GM18867 (cell line): ENCODE data around the gene FOSB.

Experiments used
- ATAC-seq: cut with Tn5 transposase; IDR thresholded peaks from one replicate; pipeline ENCODE4 v1.9.1; 2021; ENCODE audit warnings: mild to moderate bottlenecking, moderate library complexity; ENCODE audit not compliant: unreplicated experiment

The FOSB gene

DNA sequence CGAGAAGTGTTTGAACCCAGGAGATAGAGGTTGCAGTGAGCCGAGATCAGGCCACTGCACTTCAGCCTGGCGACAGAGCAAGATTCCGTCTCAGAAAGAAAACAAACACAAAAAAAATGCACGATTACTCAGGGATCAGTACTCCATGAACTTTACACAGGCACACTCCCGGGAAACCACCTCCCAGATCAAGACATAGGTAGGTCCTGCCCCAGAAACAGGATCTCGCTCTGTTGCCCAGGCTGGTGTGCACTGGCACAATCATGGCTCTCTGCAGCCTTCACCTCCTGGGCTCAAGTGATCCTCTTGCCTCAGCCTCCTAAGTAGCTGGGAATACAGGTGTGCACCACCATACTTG, 50.7 kb downstream of the FOSB start:
- ATAC-seq = no peak

DNA sequence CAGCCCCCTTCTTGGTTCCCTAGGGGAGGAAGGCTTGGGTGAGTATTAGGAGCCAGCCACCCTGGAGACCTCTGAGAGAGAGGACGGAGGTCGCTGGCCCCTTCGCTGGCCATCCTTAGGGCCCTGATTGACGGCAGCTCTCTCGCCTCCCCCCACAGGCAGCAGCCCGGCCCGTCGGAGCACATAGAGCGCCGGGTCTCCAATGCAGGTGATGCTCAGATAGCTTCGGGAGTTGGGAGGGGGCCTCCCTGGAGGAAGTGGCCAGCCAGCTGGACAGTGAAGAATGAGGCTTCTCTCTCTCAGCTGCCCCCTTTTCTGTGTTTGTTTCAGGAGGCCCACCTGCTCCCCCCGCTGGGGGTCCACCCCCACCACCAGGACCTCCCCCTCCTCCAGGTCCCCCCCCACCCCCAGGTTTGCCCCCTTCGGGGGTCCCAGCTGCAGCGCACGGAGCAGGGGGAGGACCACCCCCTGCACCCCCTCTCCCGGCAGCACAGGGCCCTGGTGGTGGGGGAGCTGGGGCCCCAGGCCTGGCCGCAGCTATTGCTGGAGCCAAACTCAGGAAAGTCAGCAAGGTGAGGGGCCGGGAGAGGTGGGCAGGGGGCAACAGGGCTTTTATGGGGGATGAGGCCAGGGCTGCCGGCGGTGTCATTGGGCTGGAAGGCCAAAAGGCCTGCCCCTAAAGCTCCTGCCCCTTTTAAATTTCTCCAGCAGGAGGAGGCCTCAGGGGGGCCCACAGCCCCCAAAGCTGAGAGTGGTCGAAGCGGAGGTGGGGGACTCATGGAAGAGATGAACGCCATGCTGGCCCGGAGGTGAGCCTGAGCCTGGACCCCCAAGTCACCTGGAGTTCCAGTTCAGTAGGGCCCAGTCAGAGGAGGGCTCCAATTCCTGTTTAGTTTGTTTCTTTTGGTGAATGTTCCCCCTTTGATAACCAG, 54.5 kb downstream of the FOSB start:
- ATAC-seq = no peak

DNA sequence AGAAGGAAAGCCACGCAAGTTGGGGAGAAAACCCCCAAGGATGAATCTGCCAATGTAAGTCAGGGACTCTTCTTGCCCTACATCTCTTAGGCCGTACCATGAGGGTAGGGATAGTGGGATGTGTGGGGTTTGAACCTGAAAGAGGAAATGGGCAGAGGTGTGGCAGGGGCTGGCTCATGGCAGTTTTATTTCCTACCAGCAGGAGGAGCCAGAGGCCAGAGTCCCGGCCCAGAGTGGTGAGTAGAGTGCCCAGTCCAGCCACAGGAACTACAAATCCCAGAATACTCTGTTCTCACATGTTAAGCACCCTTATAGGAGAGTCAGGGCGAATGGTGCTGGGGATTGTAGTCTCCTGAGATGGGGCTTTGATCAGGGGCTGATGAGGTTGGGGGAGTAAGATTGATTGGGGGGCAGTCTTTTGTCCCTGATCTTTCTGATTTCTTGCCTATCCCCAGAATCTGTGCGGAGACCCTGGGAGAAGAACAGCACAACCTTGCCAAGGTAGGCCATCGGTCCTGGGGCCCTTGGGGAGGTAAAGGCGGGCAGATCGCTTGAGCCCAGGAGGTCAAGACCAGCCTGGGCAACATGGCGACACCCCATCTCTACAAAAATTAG, 56.0 kb downstream of the FOSB start:
- ATAC-seq = peak; percentile 78

DNA sequence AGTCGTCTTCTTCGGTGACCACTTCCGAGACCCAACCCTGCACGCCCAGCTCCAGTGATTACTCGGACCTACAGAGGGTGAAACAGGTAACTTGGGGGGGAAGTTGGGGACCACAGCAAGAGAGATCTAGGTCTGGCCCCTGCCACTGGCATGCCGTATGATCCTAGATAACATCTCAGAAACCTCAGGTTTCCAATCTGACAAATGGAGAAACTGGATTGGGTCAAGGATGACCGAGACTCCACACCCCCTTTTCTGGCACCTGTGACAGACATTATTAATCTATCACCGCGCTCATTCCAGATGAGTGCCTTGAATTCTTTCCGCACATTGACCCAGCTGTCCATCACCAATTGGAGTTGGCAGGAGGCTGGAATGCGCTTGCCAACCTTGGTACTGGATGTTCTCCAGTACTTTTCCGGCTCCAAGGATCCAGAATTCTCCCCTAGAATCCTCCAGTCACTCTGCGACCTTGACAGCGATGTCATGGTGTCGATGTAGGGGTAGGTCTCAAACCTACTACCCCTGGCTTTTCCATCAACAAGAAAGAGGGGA, 56.9 kb downstream of the FOSB start:
- ATAC-seq = no peak
